HCT116 (cell line): ENCODE data around the gene FMN1. TPM values are rescaled to one million over a fixed set of nuclear protein-coding genes. Genes with fewer than 3 reads are reported as not detected.

ENCODE experiments used
- ATAC-seq: fragments of 200-7000 bp; cut with Tn5 transposase; 2 replicates; pipeline ENCODE4 v1.9.1; 2020; ENCODE audit warnings: mild to moderate bottlenecking, moderate library complexity
- BruUV-seq: library from RNA; stranded (reverse); fragments of 400-500 nt; replicated peaks from 2 replicates; lab custom pipeline; 2021; lab: Mats Ljungman, UMichigan
- CTCF ChIA-PET: fragments of 300-600 bp; sonication (Branson Sonifier 250); formaldehyde crosslinking; loops from one replicate; lab custom pipeline; 2021; ENCODE audit warnings: antibody characterized with exemption; lab: Charles Lee
- POLR2A ChIA-PET: fragments of 300-600, 350-600 bp; sonication (Branson Sonifier 250); formaldehyde crosslinking; loops from one replicate; lab custom pipeline; 2021; ENCODE audit warnings: antibody characterized with exemption; lab: Charles Lee
- RAD21 ChIA-PET, 2 experiments: fragments of 300-600 bp; sonication (Branson Sonifier 250); formaldehyde crosslinking; loops; one replicate each; lab custom pipeline; 2023; ENCODE audit warnings: low total read pairs in 2 of 2; ENCODE audit not compliant: uncharacterized antibody in 2 of 2, unreplicated experiment in 2 of 2, low non-redundant PET in 1 of 2; lab: Charles Lee
- DNase-seq: peaks from one replicate; pipeline ENCODE4 v3.0.0-alpha.2; 2010; ENCODE audit warnings: low read depth, low spot score
- H2AFZ ChIP-seq: fragments of 200-600 bp; shearing (Covaris generic), sonication (generic); 2 replicates; pipeline ENCODE4 v1.6.1; 2017; ENCODE audit warnings: low read depth, mixed run types, mixed read lengths, antibody characterized with exemption, low read length; ENCODE audit not compliant: poor library complexity, severe bottlenecking
- H3K27ac ChIP-seq: 2 replicates; pipeline ENCODE4 v1.5.1; 2012; ENCODE audit warnings: low read depth, low read length
- H3K27me3 ChIP-seq: fragments of 200-600 bp; sonication (generic); 2 replicates; pipeline ENCODE4 v1.6.1; 2016; ENCODE audit warnings: mixed run types, low read length, mixed read lengths; ENCODE audit not compliant: insufficient read depth
- H3K36me3 ChIP-seq, 2 experiments: fragments of 200-500 bp in 1 of 2; fragments of 200-600 bp in 1 of 2; sonication (Bioruptor generic) in 1 of 2; sonication (generic) in 1 of 2; 2 replicates each; pipeline versions ENCODE4 v1.5.1 to v1.6.1; 2014 to 2016; ENCODE audit warnings: low read length in 2 of 2, inconsistent platforms in 1 of 2, mixed read lengths in 1 of 2, mixed run types in 1 of 2; ENCODE audit not compliant: insufficient read depth in 2 of 2, control insufficient read depth in 1 of 2
- H3K4me1 ChIP-seq, 2 experiments: fragments of 200-600 bp in 1 of 2; sonication (generic) in 1 of 2; 2 replicates each; pipeline versions ENCODE4 v1.5.1 to v1.6.1; 2012 to 2017; ENCODE audit warnings: low read length in 2 of 2, inconsistent platforms in 1 of 2, mild to moderate bottlenecking in 1 of 2, mixed read lengths in 1 of 2, mixed run types in 1 of 2, moderate library complexity in 1 of 2; ENCODE audit not compliant: insufficient read depth in 2 of 2, control insufficient read depth in 1 of 2
- H3K4me2 ChIP-seq: fragments of 200-600 bp; sonication (generic); 2 replicates; pipeline ENCODE4 v1.6.1; 2017; ENCODE audit warnings: mixed run types, low read length, mixed read lengths
- H3K4me3 ChIP-seq, 2 experiments: fragments of 200-600 bp in 1 of 2; sonication (generic) in 1 of 2; replicated peaks in 1 of 2; 2 replicates each; pipeline ENCODE4 v1.5.1; 2011 to 2016; ENCODE audit warnings: low read length in 2 of 2, control low read depth in 1 of 2, low read depth in 1 of 2, mild to moderate bottlenecking in 1 of 2, mixed read lengths in 1 of 2, mixed run types in 1 of 2
- H3K79me2 ChIP-seq: fragments of 200-600 bp; sonication (generic); 2 replicates; pipeline ENCODE4 v1.6.1; 2017; ENCODE audit warnings: mild to moderate bottlenecking, mixed run types, low read length, moderate library complexity, mixed read lengths; ENCODE audit not compliant: insufficient read depth
- H3K9ac ChIP-seq: fragments of 200-600 bp; sonication (generic); 2 replicates; pipeline ENCODE4 v1.6.1; 2016; ENCODE audit warnings: low read length, mixed read lengths
- H3K9me2 ChIP-seq: fragments of 200-600 bp; sonication (generic), shearing (Covaris generic); 2 replicates; pipeline ENCODE4 v1.6.1; 2017; ENCODE audit warnings: mixed run types, mild to moderate bottlenecking, moderate library complexity; ENCODE audit not compliant: insufficient read depth
- H3K9me3 ChIP-seq, 2 experiments: fragments of 200-500 bp in 1 of 2; fragments of 200-600 bp in 1 of 2; sonication (Bioruptor generic) in 1 of 2; sonication (generic) in 1 of 2; 2 replicates each; pipeline ENCODE4 v1.6.1; 2014 to 2017; ENCODE audit warnings: low read length in 2 of 2, mixed read lengths in 2 of 2, inconsistent platforms in 1 of 2, low read depth in 1 of 2, mild to moderate bottlenecking in 1 of 2, mixed run types in 1 of 2, moderate library complexity in 1 of 2; ENCODE audit not compliant: control insufficient read depth in 1 of 2, insufficient read depth in 1 of 2
- H4K20me1 ChIP-seq: fragments of 200-600 bp; sonication (generic), shearing (Covaris generic); 2 replicates; pipeline ENCODE4 v1.6.1; 2017; ENCODE audit warnings: mixed run types, mild to moderate bottlenecking, moderate library complexity; ENCODE audit not compliant: insufficient read depth
- CBX3 ChIP-seq: IDR thresholded peaks from 2 replicates; pipeline ENCODE4 v1.6.1; 2012; ENCODE audit warnings: low read depth
- CTCF ChIP-seq, 3 experiments: fragments of 200-600 bp in 1 of 3; sonication (generic) in 1 of 3; IDR thresholded peaks in 2 of 3; conservative IDR thresholded peaks in 1 of 3; 2 replicates each; pipeline ENCODE4 v1.5.1; 2012 to 2017; ENCODE audit warnings: low read depth in 2 of 3, low read length in 2 of 3, antibody characterized with exemption in 1 of 3, borderline replicate concordance in 1 of 3, control low read depth in 1 of 3, mild to moderate bottlenecking in 1 of 3, mixed read lengths in 1 of 3, mixed run types in 1 of 3, moderate library complexity in 1 of 3; ENCODE audit not compliant: insufficient read depth in 1 of 3
- EGR1 ChIP-seq: IDR thresholded peaks from 2 replicates; pipeline ENCODE4 v1.6.1; 2012; ENCODE audit warnings: low read depth
- ELF1 ChIP-seq: IDR thresholded peaks from 2 replicates; pipeline ENCODE4 v1.6.1; 2012; ENCODE audit warnings: low read depth, borderline replicate concordance
- EZH2phosphoT487 ChIP-seq: fragments of 200-600 bp; IDR thresholded peaks from 2 replicates; pipeline ENCODE4 v1.6.1; 2018; ENCODE audit warnings: antibody characterized with exemption, borderline replicate concordance
- FOSL1 ChIP-seq: IDR thresholded peaks from 2 replicates; pipeline ENCODE4 v1.6.1; 2012; ENCODE audit warnings: low read depth
- JUND ChIP-seq: IDR thresholded peaks from 2 replicates; pipeline ENCODE4 v1.6.1; 2012
- POLR2A ChIP-seq: IDR thresholded peaks from 2 replicates; pipeline ENCODE4 v1.7.0; 2011; ENCODE audit warnings: borderline replicate concordance; ENCODE audit not compliant: insufficient read depth, insufficient read length; ENCODE audit errors: extremely low read depth
- POLR2AphosphoS5 ChIP-seq: IDR thresholded peaks from 2 replicates; pipeline ENCODE4 v1.6.1; 2011; ENCODE audit warnings: mild to moderate bottlenecking, low read depth, low read length, moderate library complexity
- RAD21 ChIP-seq: IDR thresholded peaks from 2 replicates; pipeline ENCODE4 v1.6.1; 2012; ENCODE audit warnings: low read depth, mild to moderate bottlenecking
- SRF ChIP-seq: IDR thresholded peaks from 2 replicates; pipeline ENCODE4 v1.6.1; 2012; ENCODE audit warnings: low read depth
- TCF7L2 ChIP-seq: IDR thresholded peaks from 2 replicates; pipeline ENCODE4 v1.7.0; 2011; ENCODE audit warnings: borderline replicate concordance, inconsistent platforms; ENCODE audit not compliant: insufficient read depth, insufficient read length; ENCODE audit errors: extremely low read depth
- YY1 ChIP-seq: IDR thresholded peaks from 2 replicates; pipeline ENCODE4 v1.6.1; 2011; ENCODE audit warnings: low read length, low read depth, moderate library complexity, mild to moderate bottlenecking; ENCODE audit not compliant: insufficient replicate concordance; ENCODE audit errors: extremely low read depth
- ZFX ChIP-seq: fragments of 450-650 bp; IDR thresholded peaks from 2 replicates; pipeline ENCODE4 v1.6.1; 2017
- intact Hi-C: fragments of 100-400 bp; cut with micrococcal nuclease; formaldehyde crosslinking; loops from 2 replicates; pipeline ENCODE4 v1.10.0; 2022
- total RNA-seq: library from RNA; stranded (reverse); gene quantifications from one replicate; pipeline ENCODE4 v1.2.1, GENCODE V29; 2021; ENCODE audit not compliant: unreplicated experiment
- TF ChIP-seq, protein P1 (sequence below): IDR thresholded peaks from 2 replicates; pipeline ENCODE4 v1.6.1; 2011; ENCODE audit warnings: mild to moderate bottlenecking, low read length, moderate library complexity; ENCODE audit not compliant: insufficient replicate concordance; ENCODE audit errors: extremely low read depth
- TF ChIP-seq, protein P2 (sequence below): IDR thresholded peaks from 2 replicates; pipeline ENCODE4 v1.6.1; 2012; ENCODE audit warnings: low read depth
- TF ChIP-seq, protein P3 (sequence below): IDR thresholded peaks from 2 replicates; pipeline ENCODE4 v1.6.1; 2012

The FMN1 gene
- total RNA-seq, 1 experiment from 2014 or later: 0.39 TPM

DNA sequence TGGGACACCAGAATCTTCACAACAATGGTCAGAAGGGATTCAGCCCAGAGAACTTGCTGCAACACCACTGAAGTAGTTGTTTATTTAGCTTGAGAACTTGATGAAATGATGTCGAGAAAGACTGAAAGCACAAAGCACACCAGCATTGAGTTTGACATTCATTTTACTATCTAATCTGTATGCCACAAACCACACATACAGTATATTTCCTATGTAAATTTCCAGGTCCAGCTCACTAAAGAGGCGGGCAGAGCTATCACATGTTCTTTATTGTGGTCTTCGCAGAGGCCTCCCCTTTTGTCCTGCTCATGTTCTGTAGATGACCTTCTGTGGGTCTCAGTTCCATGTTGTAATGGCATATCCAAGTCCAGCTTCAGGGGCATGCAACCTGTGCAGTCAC, 10.4 kb upstream of the FMN1 start:
- CTCF ChIA-PET: no interaction called here
- no peak overlapping the region for H3K27ac ChIP-seq
- no peak for DNase-seq
- H3K9ac ChIP-seq: no peak overlapping the region
- RAD21 ChIA-PET: no interaction called here
- H3K4me3 ChIP-seq: no peak overlapping the region
- H3K4me2 ChIP-seq: no peak overlapping the region
- no peaks in the 10 kb centered on the region for H3K9me2 ChIP-seq
- TF ChIP-seq, protein P1, sequence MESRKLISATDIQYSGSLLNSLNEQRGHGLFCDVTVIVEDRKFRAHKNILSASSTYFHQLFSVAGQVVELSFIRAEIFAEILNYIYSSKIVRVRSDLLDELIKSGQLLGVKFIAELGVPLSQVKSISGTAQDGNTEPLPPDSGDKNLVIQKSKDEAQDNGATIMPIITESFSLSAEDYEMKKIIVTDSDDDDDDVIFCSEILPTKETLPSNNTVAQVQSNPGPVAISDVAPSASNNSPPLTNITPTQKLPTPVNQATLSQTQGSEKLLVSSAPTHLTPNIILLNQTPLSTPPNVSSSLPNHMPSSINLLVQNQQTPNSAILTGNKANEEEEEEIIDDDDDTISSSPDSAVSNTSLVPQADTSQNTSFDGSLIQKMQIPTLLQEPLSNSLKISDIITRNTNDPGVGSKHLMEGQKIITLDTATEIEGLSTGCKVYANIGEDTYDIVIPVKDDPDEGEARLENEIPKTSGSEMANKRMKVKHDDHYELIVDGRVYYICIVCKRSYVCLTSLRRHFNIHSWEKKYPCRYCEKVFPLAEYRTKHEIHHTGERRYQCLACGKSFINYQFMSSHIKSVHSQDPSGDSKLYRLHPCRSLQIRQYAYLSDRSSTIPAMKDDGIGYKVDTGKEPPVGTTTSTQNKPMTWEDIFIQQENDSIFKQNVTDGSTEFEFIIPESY: no peak
- TF ChIP-seq CBX3 (no peak), JUND (no peak), YY1 (no peak), EZH2phosphoT487 (no peak), FOSL1 (no peak), ZFX (no peak), POLR2A (no peak), EGR1 (no peak), SRF (no peak), POLR2AphosphoS5 (no peak), ELF1 (no peak), CTCF (IDR thresholded peaks at IDR 0.05 in 2 of 3, conservative IDR thresholded peaks at IDR 0.05 in 1 of 3; ENCODE audit: borderline replicate concordance in 1 of 3, insufficient read depth in 1 of 3, low read depth in 2 of 3, low read length in 2 of 3) (no peak), RAD21 (no peak), TCF7L2 (no peak)
- TF ChIP-seq, protein P2, sequence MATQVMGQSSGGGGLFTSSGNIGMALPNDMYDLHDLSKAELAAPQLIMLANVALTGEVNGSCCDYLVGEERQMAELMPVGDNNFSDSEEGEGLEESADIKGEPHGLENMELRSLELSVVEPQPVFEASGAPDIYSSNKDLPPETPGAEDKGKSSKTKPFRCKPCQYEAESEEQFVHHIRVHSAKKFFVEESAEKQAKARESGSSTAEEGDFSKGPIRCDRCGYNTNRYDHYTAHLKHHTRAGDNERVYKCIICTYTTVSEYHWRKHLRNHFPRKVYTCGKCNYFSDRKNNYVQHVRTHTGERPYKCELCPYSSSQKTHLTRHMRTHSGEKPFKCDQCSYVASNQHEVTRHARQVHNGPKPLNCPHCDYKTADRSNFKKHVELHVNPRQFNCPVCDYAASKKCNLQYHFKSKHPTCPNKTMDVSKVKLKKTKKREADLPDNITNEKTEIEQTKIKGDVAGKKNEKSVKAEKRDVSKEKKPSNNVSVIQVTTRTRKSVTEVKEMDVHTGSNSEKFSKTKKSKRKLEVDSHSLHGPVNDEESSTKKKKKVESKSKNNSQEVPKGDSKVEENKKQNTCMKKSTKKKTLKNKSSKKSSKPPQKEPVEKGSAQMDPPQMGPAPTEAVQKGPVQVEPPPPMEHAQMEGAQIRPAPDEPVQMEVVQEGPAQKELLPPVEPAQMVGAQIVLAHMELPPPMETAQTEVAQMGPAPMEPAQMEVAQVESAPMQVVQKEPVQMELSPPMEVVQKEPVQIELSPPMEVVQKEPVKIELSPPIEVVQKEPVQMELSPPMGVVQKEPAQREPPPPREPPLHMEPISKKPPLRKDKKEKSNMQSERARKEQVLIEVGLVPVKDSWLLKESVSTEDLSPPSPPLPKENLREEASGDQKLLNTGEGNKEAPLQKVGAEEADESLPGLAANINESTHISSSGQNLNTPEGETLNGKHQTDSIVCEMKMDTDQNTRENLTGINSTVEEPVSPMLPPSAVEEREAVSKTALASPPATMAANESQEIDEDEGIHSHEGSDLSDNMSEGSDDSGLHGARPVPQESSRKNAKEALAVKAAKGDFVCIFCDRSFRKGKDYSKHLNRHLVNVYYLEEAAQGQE: no peak
- TF ChIP-seq, protein P3, sequence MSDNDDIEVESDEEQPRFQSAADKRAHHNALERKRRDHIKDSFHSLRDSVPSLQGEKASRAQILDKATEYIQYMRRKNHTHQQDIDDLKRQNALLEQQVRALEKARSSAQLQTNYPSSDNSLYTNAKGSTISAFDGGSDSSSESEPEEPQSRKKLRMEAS: no peak
- TF ChIP-seq, all 23 proteins: peak for 0
- no peak for ATAC-seq
- intact Hi-C loops: no loop called here
- no peaks in the 10 kb centered on the region for H3K36me3 ChIP-seq
- H3K27me3 ChIP-seq: peaks cover 8% of the 10 kb centered on the region; the same call in 1 of the 2 replicates
- no peak overlapping the region for H2AFZ ChIP-seq
- POLR2A ChIA-PET: no interaction called here
- BruUV-seq: no TSS peak
- H4K20me1 ChIP-seq: no peaks in the 10 kb centered on the region
- H3K4me1 ChIP-seq: peaks cover 20 to 37% of the 10 kb centered on the region in 2 experiments
- H3K9me3 ChIP-seq: no peaks in the 10 kb centered on the region
- no peaks in the 10 kb centered on the region for H3K79me2 ChIP-seq
